ENCODE results near the gene KDM6B.
"Not testable (repeated sequence)": the region's sequence is repeated elsewhere in the genome, so short reads cannot be mapped to it uniquely, and the experiment has no call there.

Gene KDM6B

DNA sequence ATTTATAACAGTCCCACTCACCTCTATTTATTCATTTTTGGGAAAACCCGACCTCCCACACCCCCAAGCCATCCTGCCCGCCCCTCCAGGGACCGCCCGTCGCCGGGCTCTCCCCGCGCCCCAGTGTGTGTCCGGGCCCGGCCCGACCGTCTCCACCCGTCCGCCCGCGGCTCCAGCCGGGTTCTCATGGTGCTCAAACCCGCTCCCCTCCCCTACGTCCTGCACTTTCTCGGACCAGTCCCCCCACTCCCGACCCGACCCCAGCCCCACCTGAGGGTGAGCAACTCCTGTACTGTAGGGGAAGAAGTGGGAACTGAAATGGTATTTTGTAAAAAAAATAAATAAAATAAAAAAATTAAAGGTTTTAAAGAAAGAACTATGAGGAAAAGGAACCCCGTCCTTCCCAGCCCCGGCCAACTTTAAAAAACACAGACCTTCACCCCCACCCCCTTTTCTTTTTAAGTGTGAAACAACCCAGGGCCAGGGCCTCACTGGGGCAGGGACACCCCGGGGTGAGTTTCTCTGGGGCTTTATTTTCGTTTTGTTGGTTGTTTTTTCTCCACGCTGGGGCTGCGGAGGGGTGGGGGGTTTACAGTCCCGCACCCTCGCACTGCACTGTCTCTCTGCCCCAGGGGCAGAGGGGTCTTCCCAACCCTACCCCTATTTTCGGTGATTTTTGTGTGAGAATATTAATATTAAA lies 20.2 kb downstream of the KDM6B start:
- no peak for DNase-seq

DNA sequence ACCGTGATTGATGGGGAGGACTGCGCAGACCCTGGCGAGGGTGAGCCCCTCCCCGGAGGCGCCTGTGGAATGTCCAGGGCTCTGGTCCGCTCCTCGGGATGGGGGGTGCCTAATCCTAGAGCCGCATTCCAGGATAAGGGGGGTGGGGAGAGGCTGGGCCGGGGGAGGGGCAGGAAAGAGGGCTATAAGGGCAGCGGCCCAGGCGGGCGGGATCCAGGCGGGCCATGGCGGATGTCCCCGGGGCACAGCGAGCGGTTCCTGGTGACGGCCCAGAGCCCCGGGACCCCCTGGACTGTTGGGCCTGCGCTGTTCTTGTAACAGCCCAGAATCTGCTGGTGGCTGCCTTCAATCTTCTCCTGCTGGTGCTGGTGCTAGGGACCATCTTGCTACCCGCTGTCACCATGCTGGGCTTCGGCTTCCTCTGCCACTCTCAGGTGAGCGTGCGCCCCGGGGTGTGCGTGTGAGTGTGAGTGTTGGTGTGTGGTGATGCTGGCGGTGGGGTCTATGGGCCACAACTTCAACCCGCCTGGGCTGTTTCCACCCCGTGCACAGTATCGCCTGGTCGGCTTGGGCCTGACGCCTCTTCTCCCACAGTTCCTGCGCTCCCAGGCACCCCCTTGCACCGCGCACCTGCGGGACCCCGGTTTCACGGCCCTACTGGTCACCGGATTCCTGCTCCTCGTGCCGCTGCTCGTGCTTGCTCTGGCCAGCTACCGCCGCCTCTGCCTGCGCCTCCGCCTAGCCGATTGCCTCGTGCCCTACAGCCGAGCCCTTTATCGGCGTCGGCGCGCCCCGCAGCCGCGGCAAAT lies 21.0 kb downstream of the KDM6B start, which contains the start of gene TMEM88:
TSS of gene TMEM88 (plus strand) at position 216 of the 809 bp plus-strand sequence. CDS start at position 225, 9 bp downstream.
- no peak for DNase-seq

DNA sequence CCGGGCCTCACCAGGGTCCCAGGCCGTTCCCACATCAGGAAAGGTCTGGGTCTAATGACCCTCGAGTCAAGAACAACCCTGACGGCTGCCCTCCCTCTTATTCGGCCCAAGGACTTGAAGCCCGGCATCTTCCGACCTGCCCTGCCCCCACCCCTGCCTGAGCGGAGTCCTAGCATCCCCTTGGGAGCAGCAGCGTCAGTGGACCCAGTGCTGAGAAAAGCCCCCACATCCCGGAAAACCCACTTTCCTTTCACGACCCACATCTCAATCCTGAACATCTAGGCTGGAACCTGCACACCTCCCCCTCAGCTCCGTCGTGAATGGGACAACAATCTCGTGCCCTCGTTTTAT lies 21.6 kb downstream of the KDM6B start:
- no peak for DNase-seq

DNA sequence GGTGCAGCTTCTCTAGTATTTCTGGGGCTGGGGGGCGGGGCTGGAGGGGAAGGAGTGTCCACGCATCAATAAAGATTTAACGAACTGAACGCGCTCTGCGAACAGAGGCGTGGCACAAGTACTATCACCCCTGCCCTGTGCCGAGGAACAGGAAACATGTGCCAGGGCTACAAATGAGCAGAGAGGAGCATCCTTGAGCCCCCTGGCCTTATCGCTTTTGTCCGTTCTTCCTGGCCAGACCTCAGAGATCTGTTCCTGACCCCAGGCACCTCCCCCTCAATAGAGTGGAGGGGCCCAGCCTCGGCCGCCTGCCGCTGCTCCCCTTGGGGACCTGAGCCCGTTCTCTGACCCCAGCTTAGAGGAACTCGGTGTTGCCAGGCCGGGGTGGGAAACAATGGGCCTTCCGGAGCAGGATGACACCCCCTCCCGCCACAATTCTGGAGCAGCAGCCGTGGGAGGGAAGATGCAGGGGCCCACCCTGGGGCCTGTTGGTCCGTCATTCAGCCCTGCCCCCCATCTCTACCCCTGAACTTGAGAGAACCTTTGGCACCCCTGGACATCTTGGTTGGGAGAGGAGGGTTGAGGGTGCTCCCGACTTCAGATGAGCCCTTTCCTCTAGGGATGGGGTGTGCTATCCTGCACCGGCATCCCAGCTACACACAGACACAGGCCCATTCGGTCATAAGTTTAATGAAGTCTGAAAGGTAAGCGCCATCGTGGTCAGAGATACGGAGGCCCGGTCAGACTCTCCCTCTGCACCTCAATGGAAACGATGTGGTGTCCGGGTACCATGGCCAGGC lies 22.2 kb downstream of the KDM6B start:
- DNase-seq: peak in 1 of 2 experiments; percentile 9

DNA sequence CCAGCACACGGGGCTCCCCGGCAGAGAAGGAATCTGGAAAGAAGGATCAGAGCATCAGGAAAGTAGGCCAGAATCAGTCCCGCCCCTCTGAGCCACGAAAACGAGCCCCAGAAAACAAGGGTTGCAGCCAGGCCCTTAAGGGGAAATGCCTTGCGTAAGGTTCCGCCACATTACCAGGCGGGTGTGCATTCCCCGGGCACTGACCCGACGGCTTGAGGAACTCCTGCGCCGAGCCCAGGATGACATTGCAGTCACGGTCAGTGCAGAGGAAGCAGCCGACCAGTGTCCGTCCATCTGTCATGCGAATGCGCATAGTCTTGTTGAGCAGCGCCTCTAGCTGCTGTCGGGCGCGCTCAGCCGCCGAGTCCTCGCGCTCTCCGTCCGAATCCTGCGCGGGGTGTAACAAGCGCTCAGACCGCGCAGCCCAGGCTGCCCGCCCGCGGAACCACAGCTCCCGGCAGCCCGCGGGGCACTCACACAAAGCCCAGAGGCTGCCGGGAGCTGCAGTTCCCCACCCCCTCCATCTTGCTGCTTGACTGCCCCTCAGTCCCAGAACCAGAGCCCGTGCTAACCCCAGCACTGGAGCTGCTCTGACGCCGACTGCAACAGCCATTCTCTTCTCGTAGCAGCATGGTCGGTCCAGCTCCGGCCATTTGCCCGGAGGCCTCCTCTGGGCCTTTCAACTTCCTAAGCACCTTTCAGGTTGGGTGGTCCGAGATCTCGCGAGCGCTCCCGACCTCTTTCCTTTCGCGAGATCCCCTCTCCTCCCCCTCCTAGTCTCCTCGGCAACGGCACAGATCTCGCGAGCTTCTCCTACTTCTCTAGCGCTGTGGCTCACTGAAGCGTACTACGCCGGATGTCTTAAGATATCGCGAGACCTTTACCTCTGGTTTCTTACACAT lies 23.0 kb downstream of the KDM6B start, which contains the start of gene NAA38:
TSS of gene NAA38 (minus strand) at position 749 of the 902 bp plus-strand sequence. CDS start at position 653, 96 bp downstream.
- peak; percentile 95 to 97 for DNase-seq

- DNase-seq: peak; percentile 79 to 89
Measured at GRCh38 chr17:7857713-7858521, 23.9 kb downstream of the KDM6B start, which contains the start of gene CYB5D1. TSS of gene CYB5D1 (plus strand) at chr17:7858003. CDS start at chr17:7858135, 132 bp downstream.

DNA sequence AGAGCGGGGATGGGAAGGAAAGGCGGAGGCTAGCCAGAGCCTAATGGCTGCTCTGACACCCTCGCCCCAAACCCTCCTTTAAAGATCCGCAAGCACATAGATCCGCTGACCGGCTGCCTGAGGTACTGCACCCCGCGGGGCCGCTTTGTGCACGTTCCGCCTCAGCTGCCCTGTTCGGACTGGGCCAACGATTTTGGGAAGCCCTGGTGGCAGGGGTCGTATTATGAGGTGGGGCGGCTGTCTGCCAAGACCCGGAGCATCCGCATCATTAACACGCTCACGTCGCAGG lies 24.4 kb downstream of the KDM6B start:
- DNase-seq: peak in 1 of 2 experiments; percentile 38

GRCh38 chr17:7859028-7859427 lies 25.0 kb downstream of the KDM6B start:
- DNase-seq: no peak

- peak in 1 of 2 experiments; percentile 61 for DNase-seq
Measured at GRCh38 chr17:7862692-7863437, 28.8 kb downstream of the KDM6B start.

DNA sequence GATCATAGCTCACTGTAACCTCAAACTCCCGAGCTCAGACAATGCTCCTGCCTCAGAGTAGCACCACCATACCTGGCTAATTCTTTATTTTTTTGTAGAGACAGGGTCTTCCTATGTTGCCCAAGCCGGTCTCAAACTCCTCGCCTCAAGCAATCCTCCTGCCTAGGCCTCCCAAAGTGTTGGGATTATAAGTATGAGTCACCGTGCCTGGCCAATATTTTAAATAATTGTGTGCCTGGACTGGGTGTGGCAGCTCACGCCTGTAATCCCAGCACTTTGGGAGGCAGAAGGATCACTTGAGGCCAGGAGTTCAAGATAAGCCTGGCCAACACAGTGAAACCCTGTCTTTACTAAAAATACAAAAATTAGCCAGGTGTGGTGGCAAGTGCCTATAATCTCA lies 30.4 kb downstream of the KDM6B start:
- not testable (repeated sequence) for DNase-seq

GRCh38 chr17:7864995-7865650 lies 31.1 kb downstream of the KDM6B start:
- DNase-seq: no peak

GRCh38 chr17:7867881-7868329 lies 33.9 kb downstream of the KDM6B start:
- DNase-seq: no peak

- no peak for DNase-seq
Measured at GRCh38 chr17:7873051-7873450, 39.0 kb downstream of the KDM6B start.

- no peak for DNase-seq
Measured at GRCh38 chr17:7875804-7876370, 41.9 kb downstream of the KDM6B start.

GRCh38 chr17:7878234-7878633 lies 44.2 kb downstream of the KDM6B start:
- DNase-seq: no peak

DNA sequence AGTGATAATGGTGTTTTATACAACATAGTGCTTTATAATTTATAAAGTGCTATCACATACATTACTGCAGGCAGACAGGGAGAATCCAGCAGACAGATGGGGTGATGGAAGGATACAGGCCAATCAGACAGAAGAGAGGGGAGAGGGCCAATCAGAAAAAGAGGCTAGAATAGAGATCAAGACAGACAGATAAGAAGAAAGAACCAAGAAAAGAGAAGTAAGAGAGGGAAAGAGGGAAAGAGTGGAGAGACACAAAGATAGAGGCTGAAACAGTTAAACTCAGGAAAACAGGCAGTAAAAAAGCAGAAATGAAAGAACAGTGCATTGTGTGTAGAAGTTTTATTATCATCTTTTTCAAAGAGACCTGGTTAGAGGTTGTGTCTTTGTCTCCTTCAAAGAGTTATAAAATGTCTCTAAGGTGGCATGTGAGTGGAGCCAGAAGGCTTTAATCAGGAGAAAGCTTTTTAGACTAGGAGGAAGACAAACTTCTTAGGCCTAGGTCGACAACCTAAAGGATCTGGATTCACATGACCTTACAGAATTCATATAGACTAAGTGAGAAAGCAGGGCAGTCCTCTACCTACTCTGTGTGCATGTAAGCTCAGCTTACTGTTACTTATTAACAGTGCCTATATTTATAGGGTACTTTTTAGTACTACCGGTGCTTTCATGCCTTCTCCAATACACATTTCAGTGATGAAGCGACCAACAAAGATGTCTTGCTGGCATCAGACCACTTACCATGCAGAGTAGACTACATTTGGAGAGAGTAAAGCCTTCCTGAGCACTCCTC lies 46.3 kb downstream of the KDM6B start:
- no peak for DNase-seq

DNA sequence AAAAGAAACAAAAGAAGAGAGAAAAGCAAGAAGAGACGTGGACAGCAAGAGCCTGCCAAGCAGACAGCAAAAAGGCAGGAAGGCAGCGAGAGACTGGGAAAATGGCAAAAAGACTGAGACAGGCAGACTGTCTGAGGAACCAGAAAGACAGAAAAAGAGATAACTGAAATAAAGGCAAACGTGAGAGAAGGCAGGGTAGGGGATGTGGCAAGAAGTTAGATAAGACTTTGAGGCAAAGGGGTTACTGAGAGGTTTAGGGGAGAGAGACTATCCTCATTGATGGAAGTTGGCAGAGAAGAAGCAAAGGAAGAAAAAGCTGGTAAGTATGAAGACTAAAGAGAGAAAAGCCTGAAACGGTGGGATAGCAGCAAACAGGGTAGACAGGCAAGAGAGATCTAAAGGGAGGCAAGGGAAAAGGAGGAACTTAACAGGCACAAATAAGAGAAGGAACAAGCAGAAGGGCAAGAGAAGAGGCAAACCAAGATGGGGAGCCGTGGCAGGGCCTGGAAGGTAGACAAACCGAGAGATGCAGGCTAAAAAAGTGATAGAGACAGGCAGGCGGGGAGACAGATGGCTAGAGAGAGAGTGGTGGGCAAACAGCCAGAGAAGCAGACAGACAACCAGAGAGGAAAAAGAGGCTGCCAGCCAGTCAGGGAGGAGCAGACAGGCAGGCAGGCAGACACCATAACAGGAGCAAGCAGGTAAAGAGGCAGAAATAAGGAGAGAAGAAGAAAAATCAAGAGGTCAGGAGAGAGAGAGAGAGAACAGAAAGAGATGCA lies 47.4 kb downstream of the KDM6B start:
- peak; percentile 49 to 69 for DNase-seq

GRCh38 chr17:7882068-7882467 lies 48.1 kb downstream of the KDM6B start:
- DNase-seq: peak in 1 of 2 experiments; percentile 64

Measured in NCI-H2081 (cell line).